K562 (cell line): ENCODE measurements around the gene CCDC93.

Experiments used
- CTCF ChIP-seq, 3 experiments: IDR thresholded peaks in 2 of 3; conservative IDR thresholded peaks in 1 of 3; 2 replicates each; pipeline ENCODE4 v1.5.1; 2011 to 2012; ENCODE audit warnings: low read length in 3 of 3, mild to moderate bottlenecking in 3 of 3, control low read depth in 2 of 3, improper control_type of control experiment in 1 of 3, inconsistent platforms in 1 of 3, low read depth in 1 of 3, mixed read lengths in 1 of 3, moderate library complexity in 1 of 3; ENCODE audit not compliant: insufficient read depth in 2 of 3
- ZBTB2 ChIP-seq: fragments of 450-650 bp; IDR thresholded peaks from 2 replicates; pipeline ENCODE4 v1.6.1; 2016; ENCODE audit warnings: antibody characterized with exemption
- ZKSCAN8 ChIP-seq: fragments of 200-800 bp; sonication (Bioruptor generic); IDR thresholded peaks from 2 replicates; pipeline ENCODE4 v1.6.1; 2016; ENCODE audit warnings: missing genetic modification characterization, missing compliant biosample characterization
- ZNF354B ChIP-seq: fragments of 250-450 bp; sonication (Bioruptor Pico); IDR thresholded peaks from 2 replicates; pipeline ENCODE4 v1.4.0; 2020
- ZNF764 ChIP-seq: fragments of 250-450 bp; sonication (Bioruptor Pico); IDR thresholded peaks from 2 replicates; pipeline ENCODE4 v1.4.0; 2020; ENCODE audit warnings: low read depth, mild to moderate bottlenecking, moderate library complexity

- TF ChIP-seq CTCF (IDR thresholded peaks at IDR 0.05 in 2 of 3, conservative IDR thresholded peaks at IDR 0.05 in 1 of 3; ENCODE audit: insufficient read depth in 2 of 3, low read depth in 1 of 3, low read length in 3 of 3): no peak
- TF ChIP-seq ZBTB2: no peak
- TF ChIP-seq ZKSCAN8 (CRISPR knock-in tag): no peak
- no peak for TF ChIP-seq ZNF354B
- TF ChIP-seq ZNF764 (CRISPR knock-in tag): no peak
These were observed 55.7 kb downstream of the CCDC93 start for GRCh38 chr2:117958186-117958585.
